ENCODE measurements around the gene LCN2. TPM values are rescaled to one million over a fixed set of nuclear protein-coding genes. Genes with fewer than 3 reads are reported as not detected.

Gene LCN2
- total RNA-seq, 4 donors from 2014 or later: 0.58 to 222 (median 1.4) TPM; not detected in 1

- H3K4me1 ChIP-seq: peaks cover 0 to 41% (median 26%) of the 10 kb centered on the region in 3 donors
- peaks cover 0 to 53% of the 10 kb centered on the region in 2 donors for H3K36me3 ChIP-seq
- peak overlapping the region in 1 of 4 donors; percentile 7 for H3K27ac ChIP-seq
- H3K9me3 ChIP-seq: no peaks in the 10 kb centered on the region
- no peak overlapping the region for H3K4me3 ChIP-seq
- 24 to 28% methylated on average over 2 to 6 of the region's 16 CpGs for WGBS, 2 donors (ENCODE audit: low coverage in 1 of 2)
- no peaks in the 10 kb centered on the region for H3K27me3 ChIP-seq
- no peak for ATAC-seq
- TF ChIP-seq CTCF (IDR thresholded peaks at IDR 0.05) (peak in 3 of 4 experiments; percentile 34 to 63 (median 38)), POLR2AphosphoS5 (IDR thresholded peaks at IDR 0.05) (no peak)
Measured at GRCh38 chr9:128124873-128125579, 24.2 kb upstream of the LCN2 start.

GRCh38 chr9:128125580-128126354 is 23.5 kb upstream of the LCN2 start:
- Histone ChIP-seq H3K4me3 (no peak overlapping the region), H3K36me3 (peaks cover 0 to 46% of the 10 kb centered on the region in 2 donors), H3K27me3 (peaks cover under 1% of the 10 kb centered on the region), H3K27ac (peak overlapping the region in 1 of 4 donors; percentile 7), H3K9me3 (no peaks in the 10 kb centered on the region), H3K4me1 (peaks cover 0 to 41% (median 26%) of the 10 kb centered on the region in 3 donors)
- no peak for TF ChIP-seq CTCF (IDR thresholded peaks at IDR 0.05)
- no peak for TF ChIP-seq POLR2A (IDR thresholded peaks at IDR 0.05)
- no peak for TF ChIP-seq POLR2AphosphoS5 (IDR thresholded peaks at IDR 0.05)
- TF ChIP-seq EP300 (IDR thresholded peaks at IDR 0.05): no peak
- WGBS, 2 donors (ENCODE audit: low coverage in 1 of 2): 36 to 71% methylated on average over 1 to 3 of the region's 10 CpGs
- ATAC-seq: no peak

GRCh38 chr9:128127568-128127989 is 21.7 kb upstream of the LCN2 start, which contains the start of gene PTGES2:
Gene PTGES2 (minus strand): TSS chr9:128127729. CDS start chr9:128127717, 12 bp downstream.
- Histone ChIP-seq H3K36me3 (peaks cover 0 to 28% of the 10 kb centered on the region in 2 donors), H3K4me3 (peak within 1 kb of the TSS; percentile 77 to 95), H3K4me1 (peaks cover 0 to 41% (median 26%) of the 10 kb centered on the region in 3 donors), H3K27me3 (peaks cover 14% of the 10 kb centered on the region), H3K9me3 (no peaks in the 10 kb centered on the region), H3K27ac (peak within 1 kb of the TSS; percentile 74 to 96 (median 93))
- peak; percentile 87 for ATAC-seq
- TF ChIP-seq POLR2AphosphoS5 (IDR thresholded peaks at IDR 0.05) (peak; percentile 44), POLR2A (IDR thresholded peaks at IDR 0.05) (peak in 1 of 2 donors; percentile 39), CTCF (IDR thresholded peaks at IDR 0.05) (no peak)
- no CpG with 5 or more reads among the region's 56 CpGs for WGBS, 2 donors (ENCODE audit: low coverage in 1 of 2)

- H3K27ac ChIP-seq: peak overlapping the region; percentile 74 to 96 (median 93)
- peak; percentile 91 for ATAC-seq
- no peaks in the 10 kb centered on the region for H3K9me3 ChIP-seq
- WGBS, 2 donors (ENCODE audit: low coverage in 1 of 2): 3% methylated on average over 16 of the region's 82 CpGs; no CpG with 5 or more reads in 1 of the 2 donors
- H3K4me3 ChIP-seq: peak overlapping the region; percentile 77 to 95
- peaks cover 0 to 41% (median 26%) of the 10 kb centered on the region in 3 donors for H3K4me1 ChIP-seq
- peaks cover 16% of the 10 kb centered on the region for H3K27me3 ChIP-seq
- H3K36me3 ChIP-seq: peaks cover 0 to 22% of the 10 kb centered on the region in 2 donors
- no peak for TF ChIP-seq CTCF (IDR thresholded peaks at IDR 0.05)
- peak in 1 of 2 donors; percentile 42 for TF ChIP-seq POLR2A (IDR thresholded peaks at IDR 0.05)
- peak; percentile 26 for TF ChIP-seq POLR2AphosphoS5 (IDR thresholded peaks at IDR 0.05)
- TF ChIP-seq EP300 (IDR thresholded peaks at IDR 0.05): no peak
Measured at GRCh38 chr9:128127990-128128835, 21.0 kb upstream of the LCN2 start.
